PC-9 (cell line): ENCODE data around the gene ZNF385A. TPM values are rescaled to one million over a fixed set of nuclear protein-coding genes. Genes with fewer than 3 reads are reported as not detected.

Experiments used
- BruUV-seq: library from RNA; stranded (reverse); fragments of 400-500 nt; replicated peaks from 2 replicates; lab custom pipeline; 2021; lab: Mats Ljungman, UMichigan
- CTCF ChIA-PET: fragments of 300-600 bp; sonication (Branson Sonifier 250); formaldehyde crosslinking; loops from one replicate; lab custom pipeline; 2022; ENCODE audit warnings: antibody characterized with exemption; lab: Charles Lee
- POLR2A ChIA-PET: fragments of 300-600 bp; sonication (Branson Sonifier 250); formaldehyde crosslinking; loops from one replicate; lab custom pipeline; 2022; ENCODE audit warnings: antibody characterized with exemption; ENCODE audit not compliant: unreplicated experiment; lab: Charles Lee
- DNase-seq, 2 experiments: peaks; one replicate each; pipeline versions ENCODE4 v3.0.0 to v3.0.0-alpha.2; 2015 to 2022; ENCODE audit warnings: mixed read lengths in 1 of 2
- H2AFZ ChIP-seq: fragments of 200-600 bp; sonication (generic); 2 replicates; pipeline ENCODE4 v1.8.1; 2017; ENCODE audit warnings: antibody characterized with exemption
- H3F3A ChIP-seq: fragments of 200-600 bp; sonication (generic); 2 replicates; pipeline ENCODE4 v1.8.1; 2017; ENCODE audit warnings: antibody characterized with exemption, mild to moderate bottlenecking, low read depth; ENCODE audit not compliant: insufficient read depth
- H3K27ac ChIP-seq: fragments of 200-600 bp; sonication (generic); 2 replicates; pipeline ENCODE4 v1.6.1; 2016; ENCODE audit warnings: mixed run types
- H3K27me3 ChIP-seq: fragments of 200-600 bp; sonication (generic); 2 replicates; pipeline ENCODE4 v1.6.1; 2016; ENCODE audit warnings: low read depth, mixed run types; ENCODE audit not compliant: insufficient read depth
- H3K36me3 ChIP-seq: fragments of 200-600 bp; sonication (generic); 2 replicates; pipeline ENCODE4 v1.6.1; 2016; ENCODE audit warnings: low read depth, mixed run types
- H3K4me1 ChIP-seq: fragments of 200-600 bp; sonication (generic); replicated peaks from 2 replicates; pipeline ENCODE4 v1.6.1; 2016; ENCODE audit warnings: mixed run types; ENCODE audit not compliant: insufficient read depth
- H3K4me2 ChIP-seq: fragments of 200-600 bp; sonication (generic); 2 replicates; pipeline ENCODE4 v1.6.1; 2017; ENCODE audit warnings: mixed run types
- H3K4me3 ChIP-seq: fragments of 200-600 bp; sonication (generic); 2 replicates; pipeline ENCODE4 v1.6.1; 2016; ENCODE audit warnings: mixed run types
- H3K79me2 ChIP-seq: fragments of 200-600 bp; sonication (generic); 2 replicates; pipeline ENCODE4 v1.6.1; 2017; ENCODE audit warnings: low read depth, mixed run types
- H3K9me2 ChIP-seq: fragments of 200-600 bp; sonication (generic); 2 replicates; pipeline ENCODE4 v1.8.1; 2017; ENCODE audit warnings: mild to moderate bottlenecking; ENCODE audit not compliant: insufficient read depth
- H3K9me3 ChIP-seq: fragments of 200-600 bp; sonication (generic); 2 replicates; pipeline ENCODE4 v1.8.1; 2016; ENCODE audit warnings: low read depth; ENCODE audit not compliant: insufficient read depth
- H4K20me1 ChIP-seq: fragments of 200-600 bp; sonication (generic); 2 replicates; pipeline ENCODE4 v1.8.1; 2017; ENCODE audit not compliant: insufficient read depth
- CTCF ChIP-seq: fragments of 200-600 bp; sonication (generic); conservative IDR thresholded peaks from 2 replicates; pipeline ENCODE4 v1.6.1; 2017; ENCODE audit warnings: mixed run types, antibody characterized with exemption, mild to moderate bottlenecking, moderate library complexity
- EZH2 ChIP-seq: fragments of 200-600 bp; sonication (generic); IDR thresholded peaks from 2 replicates; pipeline ENCODE4 v1.8.0; 2017; ENCODE audit warnings: antibody characterized with exemption, low read depth
- intact Hi-C: fragments of 100-400 bp; cut with micrococcal nuclease; formaldehyde crosslinking; loops from one replicate; pipeline ENCODE4 v1.10.0; 2022; ENCODE audit not compliant: unreplicated experiment
- total RNA-seq: library from RNA; stranded (reverse); gene quantifications from 2 replicates; pipeline ENCODE4 v1.2.3, GENCODE V29; 2021

The ZNF385A gene
- total RNA-seq, 1 experiment from 2014 or later = 17.2 TPM

DNA sequence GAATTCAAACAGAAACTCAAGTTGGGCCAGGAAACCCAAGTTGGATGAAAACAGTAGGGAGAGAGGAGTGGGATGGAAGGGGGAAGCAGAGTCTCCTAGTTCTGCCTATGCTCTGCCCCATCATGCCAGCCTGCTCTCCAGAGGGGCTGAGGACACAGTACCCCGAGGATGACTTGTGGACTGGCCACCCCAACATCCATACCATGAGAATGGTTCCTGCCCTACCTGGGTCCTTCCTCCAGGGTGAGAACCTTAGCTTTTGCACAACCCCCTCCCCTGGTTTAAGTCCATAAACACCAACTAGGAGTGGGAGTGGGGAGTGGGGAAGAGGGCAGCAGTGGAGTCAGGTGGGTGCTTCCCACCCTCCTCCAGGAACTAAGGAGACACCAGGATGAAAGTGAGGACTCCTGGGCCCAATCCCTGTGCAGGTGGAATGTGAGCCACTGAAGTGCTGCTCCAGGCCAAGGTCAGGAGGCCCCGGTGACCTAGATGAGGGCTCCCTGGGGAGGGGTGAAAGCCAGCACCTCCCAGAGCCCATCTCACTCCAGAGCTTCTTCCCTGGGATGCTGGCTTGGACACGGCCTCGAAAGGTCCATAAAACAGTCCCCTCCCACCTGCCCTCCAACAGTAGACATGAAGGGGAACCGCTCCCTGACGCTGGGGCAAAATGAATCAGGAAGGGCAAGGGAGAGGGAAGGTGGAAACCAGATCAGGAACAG, 6.6 kb downstream of the ZNF385A start:
- H3F3A ChIP-seq = peaks cover 15% of the 10 kb centered on the region; the same call in 1 of the 2 replicates
- H3K9me3 ChIP-seq = no peaks in the 10 kb centered on the region
- no peak overlapping the region for H2AFZ ChIP-seq
- H3K4me1 ChIP-seq = peaks cover 37% of the 10 kb centered on the region
- no peaks in the 10 kb centered on the region for H3K79me2 ChIP-seq
- no TSS peak for BruUV-seq
- H3K27ac ChIP-seq = no peak overlapping the region
- ChIA-PET CTCF (interaction anchor here (1.6 kb wide), 1 partner anchor 9 kb away, joined by 8 read pairs; no protein-coding TSS in a partner anchor), POLR2A (no interaction called here)
- H4K20me1 ChIP-seq = no peaks in the 10 kb centered on the region
- intact Hi-C loops = loop anchor here (5.0 kb wide), 1 partner anchor 371 kb away; the partner anchor contains the start of gene HOXC8
- no peaks in the 10 kb centered on the region for H3K36me3 ChIP-seq
- H3K4me2 ChIP-seq = peak overlapping the region; percentile 94; the same call in 1 of the 2 replicates
- peak overlapping the region; percentile 59; the same call in 1 of the 2 replicates for H3K4me3 ChIP-seq
- TF ChIP-seq CTCF (no peak), EZH2 (no peak)
- H3K27me3 ChIP-seq = no peaks in the 10 kb centered on the region
- no peak for DNase-seq
- no peaks in the 10 kb centered on the region for H3K9me2 ChIP-seq

DNA sequence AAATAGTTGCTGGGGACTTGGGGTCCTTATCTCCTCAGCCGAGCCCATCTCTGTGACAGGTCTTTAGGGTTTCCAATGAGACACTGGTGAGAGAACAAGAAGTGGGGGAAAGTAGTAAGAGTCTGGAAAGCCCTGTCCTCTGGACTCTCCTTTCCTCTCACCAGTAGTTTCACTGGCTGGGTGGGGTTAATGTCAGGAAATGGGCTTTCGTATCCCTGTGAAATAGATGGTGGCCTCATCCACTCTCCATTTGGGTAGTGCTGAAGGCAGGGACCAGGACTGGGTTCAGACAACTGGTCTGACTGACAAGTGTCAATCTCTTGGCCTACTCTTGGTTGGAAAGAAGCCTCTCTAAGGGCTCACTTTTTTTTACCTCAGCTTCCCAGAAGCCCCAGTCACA, 7.5 kb downstream of the ZNF385A start:
- ChIA-PET CTCF (no interaction called here), POLR2A (no interaction called here)
- Histone ChIP-seq H3K36me3 (no peaks in the 10 kb centered on the region), H2AFZ (no peak overlapping the region), H3K27me3 (no peaks in the 10 kb centered on the region), H3F3A (peaks cover 21% of the 10 kb centered on the region; the same call in 1 of the 2 replicates), H3K9me3 (no peaks in the 10 kb centered on the region), H3K27ac (no peak overlapping the region), H3K4me3 (no peak overlapping the region), H3K4me1 (peaks cover 27% of the 10 kb centered on the region), H3K79me2 (no peaks in the 10 kb centered on the region), H4K20me1 (no peaks in the 10 kb centered on the region), H3K4me2 (no peak overlapping the region), H3K9me2 (no peaks in the 10 kb centered on the region)
- TSS peak; percentile 18 for BruUV-seq
- no peak for TF ChIP-seq CTCF
- no peak for TF ChIP-seq EZH2
- intact Hi-C loops = loop anchor here (5.0 kb wide), 1 partner anchor 370 kb away; the partner anchor contains the start of gene HOXC8
- DNase-seq = no peak

GRCh38 chr12:54376596-54376995, 7.9 kb downstream of the ZNF385A start:
- BruUV-seq = no TSS peak
- Histone ChIP-seq H3K4me2 (no peak overlapping the region), H3K4me3 (no peak overlapping the region), H3K79me2 (no peaks in the 10 kb centered on the region), H2AFZ (no peak overlapping the region), H3K27me3 (no peaks in the 10 kb centered on the region), H3K27ac (no peak overlapping the region), H4K20me1 (no peaks in the 10 kb centered on the region), H3F3A (peaks cover 21% of the 10 kb centered on the region; the same call in 1 of the 2 replicates), H3K4me1 (peaks cover 26% of the 10 kb centered on the region), H3K9me2 (no peaks in the 10 kb centered on the region), H3K36me3 (no peaks in the 10 kb centered on the region), H3K9me3 (no peaks in the 10 kb centered on the region)
- no peak for TF ChIP-seq EZH2
- no peak for TF ChIP-seq CTCF
- ChIA-PET POLR2A (no interaction called here), CTCF (no interaction called here)
- DNase-seq = no peak
- intact Hi-C loops = loop anchor here (5.0 kb wide), 1 partner anchor 369 kb away; the partner anchor contains the start of gene HOXC8
